ENCODE results near the gene TRANK1.

TRANK1 gene

DNA sequence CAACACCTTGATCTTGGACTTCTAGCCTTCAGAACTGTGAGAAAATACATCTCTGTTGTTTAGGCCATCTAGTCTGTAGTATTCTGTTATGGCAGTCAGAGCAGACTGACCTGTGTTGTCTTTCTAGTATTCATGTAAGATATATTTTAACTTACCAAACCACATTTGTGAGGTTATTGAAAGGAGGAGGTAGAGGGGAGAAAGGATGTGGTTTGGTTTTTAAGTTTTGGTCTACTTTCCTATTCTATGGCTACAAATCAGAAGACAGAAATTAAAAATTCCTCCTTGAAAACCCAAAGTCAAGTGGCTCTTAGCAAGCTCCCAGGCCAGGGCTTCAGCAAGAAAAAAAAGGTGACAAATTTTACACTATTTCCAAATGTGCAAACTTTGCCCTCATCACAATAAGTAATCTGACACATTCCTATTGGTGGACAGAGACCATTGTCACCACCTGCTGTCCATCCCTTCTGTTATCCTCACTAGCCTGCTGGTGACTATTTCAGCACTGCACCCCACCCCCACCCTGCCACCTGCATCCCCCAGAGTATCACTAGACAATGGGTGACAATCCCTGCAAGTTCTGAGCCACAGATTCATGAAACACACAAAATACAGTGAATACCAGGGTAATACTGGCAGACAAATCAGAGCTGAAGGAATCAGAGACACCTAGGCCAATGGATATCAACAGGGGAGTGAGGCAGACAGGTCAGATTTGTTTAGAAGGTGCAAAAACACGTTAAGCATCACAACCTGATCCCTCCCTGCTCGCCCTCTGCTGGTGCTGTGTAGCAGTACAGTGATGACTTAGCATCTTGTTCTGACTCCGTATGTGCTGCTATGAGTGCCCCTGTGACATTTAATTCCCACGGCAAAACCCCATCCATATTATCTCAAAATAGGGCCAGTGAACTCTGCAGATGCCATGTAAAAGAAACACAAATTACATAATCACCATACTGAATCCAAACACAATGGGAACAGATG, 101.5 kb downstream of the TRANK1 start:
- no peak for DNase-seq

DNA sequence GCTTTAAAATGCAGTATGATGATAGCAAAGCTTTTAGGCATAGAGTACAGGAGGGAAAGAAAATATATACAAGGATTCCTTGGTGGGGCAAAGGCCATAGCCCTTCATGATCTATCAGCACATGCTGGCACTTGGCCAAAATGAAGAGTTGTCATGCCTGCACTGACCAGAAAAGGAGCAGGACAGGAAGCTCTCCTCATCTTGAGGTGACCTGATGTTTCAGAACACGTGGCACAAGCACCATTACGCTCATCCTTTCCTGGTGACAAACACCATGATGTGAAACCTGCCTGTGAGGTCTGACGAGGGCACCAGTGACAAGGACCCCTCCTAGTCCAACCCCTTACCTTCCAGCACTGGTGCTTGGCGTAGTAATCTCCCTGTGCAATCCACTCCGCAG, 102.6 kb downstream of the TRANK1 start:
- DNase-seq: no peak

- DNase-seq: peak; percentile 27
These were observed 104.4 kb downstream of the TRANK1 start for GRCh38 chr3:36840453-36840921.

GRCh38 chr3:36837089-36837488, 107.8 kb downstream of the TRANK1 start:
- DNase-seq: no peak

- no peak for DNase-seq
These were observed 111.6 kb downstream of the TRANK1 start for GRCh38 chr3:36833160-36833814.

DNA sequence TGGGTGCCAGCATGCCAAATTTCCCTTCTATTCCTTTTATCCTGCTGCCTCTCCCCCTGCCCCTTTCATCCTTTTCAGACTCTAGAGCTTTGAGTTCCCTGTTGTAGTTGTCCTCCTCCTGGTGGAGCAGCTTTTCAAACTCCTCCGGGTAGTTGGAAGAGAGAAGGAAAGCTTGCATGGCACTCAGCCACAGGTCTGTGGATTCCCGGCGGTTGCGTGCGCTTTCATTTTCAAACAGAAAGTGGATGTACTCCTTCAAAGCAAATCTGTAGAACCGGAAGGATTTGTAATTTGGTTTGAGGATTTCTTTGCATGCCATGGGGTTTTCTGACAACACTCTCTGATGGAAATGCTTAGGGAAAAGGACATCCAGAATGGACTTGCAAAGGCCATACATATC, 112.4 kb downstream of the TRANK1 start:
- DNase-seq: no peak

DNA sequence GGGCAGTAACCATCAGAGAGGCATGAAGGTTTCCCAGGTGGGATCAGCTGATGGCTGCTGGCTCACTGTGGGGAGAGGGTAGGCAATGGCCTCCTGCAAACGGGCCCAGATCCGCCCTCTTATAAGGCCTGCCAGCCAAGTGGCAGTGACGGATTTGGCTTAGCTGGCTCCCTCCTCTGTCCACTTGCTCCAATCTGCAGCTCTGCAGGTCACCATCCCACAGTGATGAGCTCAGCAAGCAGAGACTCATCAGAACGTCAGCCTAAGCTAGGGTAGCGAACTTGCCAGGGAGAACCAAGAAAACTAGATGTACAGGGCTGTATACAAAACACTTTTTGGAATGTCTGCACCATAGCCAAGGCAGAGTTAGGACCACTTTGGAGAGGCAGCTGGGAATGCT, 117.7 kb downstream of the TRANK1 start:
- no peak for DNase-seq

GRCh38 chr3:36826240-36826639, 118.6 kb downstream of the TRANK1 start:
- DNase-seq: no peak

DNA sequence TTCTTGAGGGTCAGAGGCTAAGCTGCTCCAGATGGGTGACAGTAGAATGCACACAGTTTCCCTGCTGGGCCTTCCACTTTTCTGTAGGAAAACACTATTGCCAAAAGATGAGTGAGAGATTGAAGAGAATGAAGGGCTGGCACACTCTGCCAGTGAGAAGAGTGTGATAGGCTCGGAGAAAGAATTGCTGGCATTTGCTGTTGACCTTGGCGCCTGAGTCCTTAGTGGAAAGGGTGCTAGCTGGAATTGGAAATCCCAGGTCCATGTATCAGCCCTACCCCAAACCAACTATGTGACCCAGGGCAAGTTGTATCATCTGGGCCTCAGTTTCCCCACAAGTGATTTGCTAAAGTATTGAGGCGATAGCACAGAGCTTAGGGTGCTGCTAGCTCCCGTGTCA, 120.4 kb downstream of the TRANK1 start:
- no peak for DNase-seq

DNA sequence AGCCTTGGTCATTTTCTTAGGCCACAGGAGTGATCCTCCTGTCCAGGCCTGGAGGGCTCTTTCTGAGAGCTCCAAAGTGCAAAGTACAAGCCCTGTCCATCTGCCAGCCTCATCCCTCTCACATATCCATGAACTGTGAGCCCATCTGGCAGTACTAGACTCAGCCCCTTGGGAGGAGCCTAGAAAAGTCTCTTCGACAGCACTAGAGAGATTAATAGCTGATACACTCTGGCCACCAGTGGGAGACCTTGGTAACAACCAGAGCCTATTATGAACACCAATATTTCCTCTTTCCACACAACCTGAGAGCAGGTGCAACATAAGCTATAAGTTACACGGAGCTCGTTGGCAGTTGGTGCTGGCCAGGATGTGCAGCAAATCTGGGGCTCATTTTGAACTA, 121.0 kb downstream of the TRANK1 start:
- no peak for DNase-seq

GRCh38 chr3:36820083-36820482, 124.8 kb downstream of the TRANK1 start:
- DNase-seq: no peak

GRCh38 chr3:36817806-36818533, 126.9 kb downstream of the TRANK1 start:
- DNase-seq: no peak

GRCh38 chr3:36815375-36815774, 129.5 kb downstream of the TRANK1 start:
- DNase-seq: no peak

- DNase-seq: no peak
These were observed 130.1 kb downstream of the TRANK1 start for GRCh38 chr3:36814776-36815175.

DNA sequence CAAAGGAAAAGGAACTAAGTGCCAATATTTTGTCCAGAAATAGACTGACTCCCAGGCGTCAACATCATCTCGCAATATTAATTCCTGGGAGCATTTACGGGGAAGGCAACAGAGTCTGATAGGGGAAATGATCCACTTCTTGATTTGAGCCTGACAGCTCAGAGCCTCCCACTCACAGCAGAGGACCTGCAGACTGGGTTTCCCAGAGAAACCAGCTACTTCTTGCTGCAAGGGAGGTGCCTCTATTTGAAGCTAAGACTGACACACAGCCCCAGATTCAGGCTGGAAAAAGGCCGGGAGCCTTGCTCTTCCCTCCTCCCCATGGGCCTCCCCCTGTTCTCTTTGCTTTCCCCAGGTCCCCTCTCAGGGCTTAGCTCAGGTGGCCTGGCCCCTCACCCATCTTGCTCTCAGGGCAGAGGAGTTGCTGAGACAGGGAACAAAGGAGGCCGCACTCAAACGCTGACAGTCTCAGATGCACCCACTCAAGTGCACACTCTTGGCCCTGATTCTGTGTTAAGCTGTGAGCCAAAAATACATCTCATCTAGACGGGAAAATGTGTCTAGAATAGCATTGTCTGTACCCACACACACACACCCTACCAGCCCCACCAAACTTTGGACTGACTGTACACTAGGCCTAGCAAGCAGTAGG, 130.7 kb downstream of the TRANK1 start:
- no peak for DNase-seq

GRCh38 chr3:36813305-36813704, 131.5 kb downstream of the TRANK1 start:
- DNase-seq: no peak

GRCh38 chr3:36812240-36812639, 132.6 kb downstream of the TRANK1 start:
- DNase-seq: no peak

DNA sequence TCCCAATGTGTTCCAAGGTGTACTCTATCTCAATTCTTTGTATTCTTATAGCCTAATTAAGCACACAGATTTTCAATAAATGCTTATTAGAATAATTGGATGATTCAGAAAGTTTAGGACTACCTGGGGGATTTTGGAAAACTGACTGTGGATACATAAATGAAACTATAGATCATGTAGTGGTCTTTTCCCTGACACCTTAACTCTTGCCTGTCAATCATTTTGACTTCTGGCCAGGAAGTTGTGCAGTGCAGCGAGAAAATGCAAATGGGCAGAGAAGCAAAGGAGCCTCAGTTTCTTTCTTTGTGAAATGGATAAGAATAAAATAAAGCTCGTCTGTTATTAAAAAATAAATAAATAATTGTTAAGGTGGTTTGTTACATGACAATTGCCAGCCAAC, 133.1 kb downstream of the TRANK1 start:
- DNase-seq: no peak

DNA sequence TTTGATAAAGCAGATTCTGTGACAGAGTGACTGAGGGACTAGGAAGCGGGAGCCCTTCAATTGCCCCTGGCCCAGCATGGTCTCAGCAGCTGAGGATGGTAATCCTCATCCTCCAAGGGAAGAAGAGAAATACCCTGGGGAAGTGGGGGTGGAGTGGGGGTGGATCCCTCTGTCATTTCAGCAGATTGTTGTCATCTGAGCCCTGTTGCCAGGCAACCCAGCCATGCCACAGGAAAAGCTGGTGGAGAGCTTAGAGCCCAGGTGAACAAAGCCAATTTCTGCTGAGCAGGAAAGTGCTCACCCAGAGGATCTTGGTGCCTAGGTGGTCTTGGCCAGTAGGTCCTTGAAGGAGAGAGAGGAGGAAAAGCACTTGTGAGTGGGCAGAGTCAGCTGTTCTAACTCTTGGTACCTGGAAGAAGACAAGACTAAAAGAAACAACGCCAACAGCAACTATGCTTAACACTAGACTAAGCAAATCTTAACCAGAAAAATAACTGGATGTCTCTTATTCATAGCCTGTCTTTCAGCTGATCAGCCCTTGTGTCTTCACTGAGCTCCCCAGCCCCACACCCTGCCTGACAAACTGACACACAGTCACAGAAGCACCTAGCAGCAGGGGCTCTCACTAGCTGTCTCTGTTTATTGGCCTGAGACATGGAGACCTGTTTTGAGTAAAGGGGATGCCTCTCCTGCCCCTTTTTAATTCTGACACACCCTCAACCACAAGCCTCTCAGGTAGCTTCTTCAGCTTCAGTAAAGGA, 140.4 kb downstream of the TRANK1 start:
- no peak for DNase-seq

- no peak for DNase-seq
These were observed 141.6 kb downstream of the TRANK1 start for GRCh38 chr3:36803091-36803791.

DNA sequence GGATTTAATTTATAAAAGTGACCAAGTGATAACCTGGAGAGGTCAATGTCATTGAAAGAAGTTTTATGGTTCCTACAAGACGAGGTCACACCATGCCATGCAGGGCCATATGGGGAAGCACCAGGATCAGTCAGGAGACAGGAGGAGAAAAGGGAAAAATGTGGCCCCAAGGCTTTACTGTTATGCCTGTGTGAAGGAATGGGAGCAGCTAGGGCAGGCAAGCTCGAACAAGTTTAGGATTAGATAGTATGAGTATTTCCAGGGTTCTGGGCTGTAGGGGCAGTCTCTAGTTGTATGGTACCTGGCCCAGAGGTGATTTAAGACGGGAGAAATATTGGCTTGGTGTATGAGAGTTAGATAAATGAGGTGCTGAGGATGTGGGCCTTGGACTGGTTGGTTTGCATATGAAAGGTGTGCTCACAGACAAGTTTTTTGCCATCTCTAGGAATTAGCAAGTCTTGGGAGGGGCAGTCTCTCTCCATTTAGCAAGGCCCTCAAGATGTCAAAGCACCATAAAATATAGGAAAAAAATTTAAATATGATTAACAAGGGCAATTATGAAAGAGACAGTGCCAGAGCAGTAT, 144.2 kb downstream of the TRANK1 start:
- no peak for DNase-seq
